Measurements from ENCODE around the gene CHRNB2. TPM values are rescaled to one million over a fixed set of nuclear protein-coding genes. Genes with fewer than 3 reads are reported as not detected.

Gene CHRNB2
- total and polyA plus RNA-seq, 10 donors, result 0.03 to 0.32 (median 0.18) TPM; not detected in 7

GRCh38 chr1:154594811-154595210, 27.2 kb downstream of the CHRNB2 start:
- WGBS, 5 donors, result 83 to 94% (median 92%) methylated on average over 7 of the region's 7 CpGs
- TF ChIP-seq, protein P1, sequence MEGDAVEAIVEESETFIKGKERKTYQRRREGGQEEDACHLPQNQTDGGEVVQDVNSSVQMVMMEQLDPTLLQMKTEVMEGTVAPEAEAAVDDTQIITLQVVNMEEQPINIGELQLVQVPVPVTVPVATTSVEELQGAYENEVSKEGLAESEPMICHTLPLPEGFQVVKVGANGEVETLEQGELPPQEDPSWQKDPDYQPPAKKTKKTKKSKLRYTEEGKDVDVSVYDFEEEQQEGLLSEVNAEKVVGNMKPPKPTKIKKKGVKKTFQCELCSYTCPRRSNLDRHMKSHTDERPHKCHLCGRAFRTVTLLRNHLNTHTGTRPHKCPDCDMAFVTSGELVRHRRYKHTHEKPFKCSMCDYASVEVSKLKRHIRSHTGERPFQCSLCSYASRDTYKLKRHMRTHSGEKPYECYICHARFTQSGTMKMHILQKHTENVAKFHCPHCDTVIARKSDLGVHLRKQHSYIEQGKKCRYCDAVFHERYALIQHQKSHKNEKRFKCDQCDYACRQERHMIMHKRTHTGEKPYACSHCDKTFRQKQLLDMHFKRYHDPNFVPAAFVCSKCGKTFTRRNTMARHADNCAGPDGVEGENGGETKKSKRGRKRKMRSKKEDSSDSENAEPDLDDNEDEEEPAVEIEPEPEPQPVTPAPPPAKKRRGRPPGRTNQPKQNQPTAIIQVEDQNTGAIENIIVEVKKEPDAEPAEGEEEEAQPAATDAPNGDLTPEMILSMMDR (IDR thresholded peaks at IDR 0.05 in 8 of 11, conservative IDR thresholded peaks at IDR 0.05 in 3 of 11), result no peak
- TF ChIP-seq POLR2AphosphoS5 (IDR thresholded peaks at IDR 0.05) (no peak), POLR2A (IDR thresholded peaks at IDR 0.05) (no peak)
- DNase-seq, result no peak
- Histone ChIP-seq H3K4me3 (no peak overlapping the region), H3K36me3 (peaks cover 9 to 100% (median 98%) of the 10 kb centered on the region in 6 donors), H3K4me1 (peaks cover 2 to 14% (median 7%) of the 10 kb centered on the region in 6 donors), H3K27me3 (replicated peaks in 1 of 7) (no peaks in the 10 kb centered on the region), H3K9me3 (no peaks in the 10 kb centered on the region), H3K27ac (no peak overlapping the region)
- intact Hi-C loops (cut with DNase I; ENCODE audit: low total_unique reads), result no loop called here

DNA sequence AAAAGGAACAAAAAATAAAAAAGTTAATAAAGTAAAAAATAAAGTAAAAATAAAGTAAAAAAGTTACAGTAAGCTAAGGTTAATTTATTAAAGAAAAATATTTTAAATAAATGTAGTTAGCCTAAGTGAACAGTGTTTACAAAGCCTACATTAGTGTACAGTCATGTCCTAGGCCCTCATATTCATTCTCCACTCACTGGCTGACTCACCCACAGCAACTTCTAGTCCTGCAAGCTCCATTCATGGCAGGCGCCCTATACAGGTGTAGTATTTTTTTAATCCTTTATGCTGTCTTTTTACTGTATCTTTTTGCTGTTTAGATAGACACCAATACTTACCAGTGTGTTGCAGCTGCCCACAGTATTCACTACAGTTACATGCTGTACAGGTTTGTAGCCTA, 28.0 kb downstream of the CHRNB2 start:
- DNase-seq, result no peak
- Histone ChIP-seq H3K27ac (no peak overlapping the region), H3K9me3 (no peaks in the 10 kb centered on the region), H3K4me1 (peaks cover 6 to 22% (median 14%) of the 10 kb centered on the region in 6 donors), H3K36me3 (peaks cover 9 to 100% (median 98%) of the 10 kb centered on the region in 6 donors), H3K4me3 (no peak overlapping the region), H3K27me3 (replicated peaks in 1 of 7) (no peaks in the 10 kb centered on the region)
- intact Hi-C loops (cut with DNase I; ENCODE audit: low total_unique reads), result no loop called here
- TF ChIP-seq POLR2A (IDR thresholded peaks at IDR 0.05) (no peak), POLR2AphosphoS5 (IDR thresholded peaks at IDR 0.05) (peak in 1 of 3 donors; percentile 5)
- TF ChIP-seq, protein P1 (IDR thresholded peaks at IDR 0.05 in 8 of 11, conservative IDR thresholded peaks at IDR 0.05 in 3 of 11), result no peak
- WGBS, 5 donors, result 82 to 98% (median 94%) methylated on average over 1 of the region's 1 CpG

DNA sequence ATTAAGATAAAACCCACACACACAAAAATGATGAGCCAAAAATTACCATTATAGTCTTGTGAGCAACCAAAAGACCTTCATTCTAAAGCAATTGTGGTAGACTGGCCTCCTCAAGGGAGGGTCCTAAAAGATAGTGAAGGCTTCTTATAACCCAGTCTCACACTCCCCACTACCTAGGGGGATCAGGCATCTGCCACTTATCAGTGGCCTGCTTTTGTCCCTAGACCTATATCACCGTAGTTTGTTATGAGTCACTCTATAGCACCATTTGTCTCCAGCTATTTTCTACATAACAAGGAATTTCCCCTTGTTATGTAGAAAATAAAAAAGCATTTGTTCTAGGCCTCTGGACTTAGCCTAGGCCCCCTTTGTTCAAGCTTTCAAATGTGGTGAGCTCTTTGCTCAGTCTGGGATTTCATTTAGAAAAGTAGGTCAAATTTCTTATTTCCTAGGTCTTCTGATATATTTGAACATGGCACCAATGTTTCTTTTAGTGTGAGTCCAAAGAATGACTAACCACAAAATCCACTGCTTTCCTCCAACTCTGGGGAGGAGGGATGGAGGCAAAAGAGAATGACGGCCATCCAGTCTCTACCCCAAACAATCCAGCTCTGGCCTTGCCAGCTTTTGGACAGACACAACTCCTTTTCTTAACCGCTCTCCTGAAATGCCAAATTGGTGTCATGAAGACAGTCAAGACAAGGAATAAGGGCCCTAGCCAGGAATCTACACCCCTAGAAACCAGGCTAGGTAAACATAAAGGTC, 31.5 kb downstream of the CHRNB2 start:
- no peak for DNase-seq
- H3K4me3 ChIP-seq, result no peak overlapping the region
- no peaks in the 10 kb centered on the region for H3K9me3 ChIP-seq
- peaks cover 9 to 100% (median 85%) of the 10 kb centered on the region in 6 donors for H3K36me3 ChIP-seq
- TF ChIP-seq POLR2A (IDR thresholded peaks at IDR 0.05) (no peak), POLR2AphosphoS5 (IDR thresholded peaks at IDR 0.05) (no peak)
- TF ChIP-seq, protein P1 (IDR thresholded peaks at IDR 0.05 in 8 of 11, conservative IDR thresholded peaks at IDR 0.05 in 3 of 11), result no peak
- peaks cover 32 to 56% (median 45%) of the 10 kb centered on the region in 6 donors for H3K4me1 ChIP-seq
- 71 to 87% (median 80%) methylated on average over 3 of the region's 3 CpGs for WGBS, 5 donors
- peak overlapping the region in 2 of 8 donors; percentile 2 to 11 for H3K27ac ChIP-seq
- no peaks in the 10 kb centered on the region for H3K27me3 ChIP-seq (replicated peaks in 1 of 7)
- intact Hi-C loops (cut with DNase I; ENCODE audit: low total_unique reads), result no loop called here

DNA sequence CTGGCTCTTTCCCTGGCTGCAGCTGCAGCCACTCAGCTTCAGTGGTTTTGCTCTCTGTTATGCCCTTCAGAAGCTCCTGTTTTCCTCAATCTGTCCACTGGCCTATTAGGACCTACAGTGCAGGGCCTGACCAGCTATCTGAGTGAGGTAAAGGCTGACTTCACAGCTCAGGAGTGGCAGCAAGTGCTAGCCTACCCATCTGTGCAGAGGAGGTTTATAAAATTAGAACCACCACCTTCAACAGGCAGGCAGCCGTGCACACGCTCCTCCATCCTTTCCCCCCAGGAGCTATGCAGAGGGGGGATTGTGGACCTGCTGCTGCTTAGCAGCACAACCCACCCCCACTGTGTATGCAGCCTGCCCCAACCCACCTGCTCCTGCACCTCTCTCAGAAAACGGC, 32.1 kb downstream of the CHRNB2 start:
- H3K36me3 ChIP-seq, result peaks cover 9 to 94% (median 79%) of the 10 kb centered on the region in 6 donors
- no peaks in the 10 kb centered on the region for H3K27me3 ChIP-seq (replicated peaks in 1 of 7)
- H3K27ac ChIP-seq, result no peak overlapping the region
- no peak for DNase-seq
- H3K4me3 ChIP-seq, result no peak overlapping the region
- TF ChIP-seq POLR2AphosphoS5 (IDR thresholded peaks at IDR 0.05), result peak in 1 of 3 donors; percentile 17
- TF ChIP-seq, protein P1 (IDR thresholded peaks at IDR 0.05 in 8 of 11, conservative IDR thresholded peaks at IDR 0.05 in 3 of 11), result no peak
- intact Hi-C loops (cut with DNase I; ENCODE audit: low total_unique reads), result no loop called here
- peaks cover 38 to 62% (median 51%) of the 10 kb centered on the region in 6 donors for H3K4me1 ChIP-seq
- WGBS, 5 donors, result 55 to 87% (median 80%) methylated on average over 3 of the region's 3 CpGs
- H3K9me3 ChIP-seq, result no peaks in the 10 kb centered on the region

Measured in spleen (tissue), 11 donors.